Measurements from ENCODE around the gene CYP26B1.

DNA sequence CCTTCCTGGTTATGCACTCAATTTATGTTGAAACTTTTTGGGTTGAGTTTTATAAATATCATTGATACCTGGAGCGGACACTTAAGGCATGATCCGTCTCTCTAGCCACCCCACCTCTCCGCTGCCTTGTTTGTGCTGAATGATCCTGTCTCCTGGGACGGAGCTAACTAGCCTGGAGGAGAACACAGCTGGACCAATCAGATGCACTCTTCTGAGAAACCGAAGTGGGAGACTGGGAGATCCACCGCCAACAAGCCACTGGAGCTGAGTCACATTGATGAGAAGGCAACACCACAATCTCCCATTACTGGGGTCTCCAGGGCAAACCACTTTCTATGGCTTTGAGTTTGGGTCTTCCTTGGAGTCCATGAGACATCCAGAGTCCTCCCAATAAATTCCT lies 29.3 kb downstream of the CYP26B1 start:
- TF ChIP-seq EZH2 (IDR thresholded peaks at IDR 0.05; ENCODE audit: low read depth) (no peak), CTCF (conservative IDR thresholded peaks at IDR 0.05) (no peak)
